ENCODE results near the gene CREB1.

The CREB1 gene

DNA sequence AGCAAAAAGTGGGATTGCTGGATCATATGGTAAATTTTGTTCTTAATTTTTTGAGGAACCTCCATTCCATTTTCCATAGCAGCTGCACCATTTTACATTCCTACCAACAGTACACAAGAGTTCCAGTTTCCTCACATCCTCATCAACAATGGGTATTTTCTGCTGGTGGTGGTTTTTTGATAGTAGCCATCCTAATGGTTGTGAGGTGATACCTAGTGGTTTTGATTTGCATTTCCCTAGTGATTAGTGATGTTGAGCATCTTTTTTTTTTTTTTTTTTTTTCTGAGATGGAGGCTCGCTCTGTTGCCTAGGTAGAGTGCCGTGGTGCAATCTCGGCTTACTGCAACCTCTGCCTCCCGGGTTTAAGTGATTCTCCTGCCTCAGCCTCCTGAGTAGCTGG lies 65.0 kb downstream of the CREB1 start:
- no peak for DNase-seq
- in situ Hi-C loops (cut with MboI; ENCODE audit: low pct_unique_long_range_greater_than_20kb, low sequenced_read_pairs): no loop called here

DNA sequence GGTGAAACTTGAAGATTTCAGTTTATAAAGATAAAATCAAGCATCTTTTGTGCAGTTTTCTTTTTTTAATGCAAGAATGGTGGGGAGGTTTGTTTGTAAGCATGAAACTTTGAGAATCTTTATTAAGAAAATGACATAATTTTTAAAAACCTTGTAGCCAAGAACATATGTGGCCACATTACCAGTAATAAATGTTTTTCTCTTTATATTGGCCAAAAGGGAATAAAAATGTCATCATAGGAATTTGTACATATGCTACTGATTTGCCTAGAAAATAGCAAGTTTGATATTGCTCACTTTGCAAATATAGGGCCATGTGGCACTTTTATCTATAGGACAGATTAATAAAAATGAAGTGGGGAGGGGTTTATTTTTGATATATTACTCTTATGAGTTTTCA lies 69.9 kb downstream of the CREB1 start:
- in situ Hi-C loops (cut with MboI; ENCODE audit: low pct_unique_long_range_greater_than_20kb, low sequenced_read_pairs): no loop called here
- no peak for DNase-seq

DNA sequence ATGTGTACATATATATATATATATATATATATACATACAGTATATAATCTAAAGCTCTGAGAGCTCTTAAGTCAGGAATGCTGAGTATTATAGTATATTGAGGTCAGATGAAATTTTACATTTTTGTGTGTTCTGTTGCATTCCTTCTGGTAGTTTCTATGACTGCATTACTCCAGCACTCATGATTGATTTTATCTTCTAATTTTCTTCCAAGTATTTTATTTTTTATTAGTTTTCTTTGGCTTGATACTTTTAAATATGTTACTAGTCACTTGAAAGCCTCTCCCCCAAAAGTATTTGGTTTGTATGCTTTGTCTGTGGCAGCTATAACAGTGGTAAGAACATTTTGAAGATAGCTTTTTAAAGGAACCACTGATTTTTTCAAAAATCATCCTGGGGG lies 70.5 kb downstream of the CREB1 start:
- DNase-seq: no peak
- in situ Hi-C loops (cut with MboI; ENCODE audit: low pct_unique_long_range_greater_than_20kb, low sequenced_read_pairs): no loop called here

DNA sequence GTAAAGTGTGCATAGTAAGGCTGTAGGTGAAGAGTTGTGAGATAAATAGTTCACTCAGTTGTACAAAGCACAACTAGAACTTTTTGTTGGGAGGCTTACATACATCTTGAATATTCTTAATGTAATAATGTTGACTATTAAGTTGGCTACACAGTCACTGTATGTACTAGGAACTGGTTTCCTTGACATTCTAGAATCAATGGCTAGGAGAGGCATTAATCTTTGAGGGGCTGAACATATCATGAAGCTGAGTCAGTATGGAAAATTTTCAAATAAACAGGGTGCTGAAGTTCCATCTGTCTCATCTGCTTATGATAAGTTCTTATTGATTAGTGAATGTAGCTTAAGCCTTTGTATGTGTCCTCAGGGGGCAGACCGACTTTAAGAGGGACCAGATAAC lies 72.0 kb downstream of the CREB1 start:
- in situ Hi-C loops (cut with MboI; ENCODE audit: low pct_unique_long_range_greater_than_20kb, low sequenced_read_pairs): no loop called here
- DNase-seq: no peak

DNA sequence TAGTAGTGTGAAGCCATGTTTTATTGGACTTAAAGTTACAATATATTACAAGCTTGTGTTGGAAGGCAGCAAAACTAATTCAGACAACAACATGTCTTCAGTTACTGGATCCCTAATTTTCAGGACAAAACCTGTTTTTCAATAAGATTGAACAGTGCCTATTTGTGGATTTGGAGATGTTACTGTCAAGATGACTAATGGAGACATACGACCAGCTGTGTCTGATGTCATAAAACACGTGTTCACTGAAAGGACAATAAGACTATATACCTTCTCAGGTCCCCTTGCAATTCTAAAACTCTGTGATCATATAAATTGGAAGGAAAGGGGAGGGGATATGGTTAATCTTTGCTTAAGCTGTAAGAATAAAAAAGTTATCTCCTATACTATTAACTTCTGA lies 73.7 kb downstream of the CREB1 start:
- in situ Hi-C loops (cut with MboI; ENCODE audit: low pct_unique_long_range_greater_than_20kb, low sequenced_read_pairs): no loop called here
- no peak for DNase-seq

DNA sequence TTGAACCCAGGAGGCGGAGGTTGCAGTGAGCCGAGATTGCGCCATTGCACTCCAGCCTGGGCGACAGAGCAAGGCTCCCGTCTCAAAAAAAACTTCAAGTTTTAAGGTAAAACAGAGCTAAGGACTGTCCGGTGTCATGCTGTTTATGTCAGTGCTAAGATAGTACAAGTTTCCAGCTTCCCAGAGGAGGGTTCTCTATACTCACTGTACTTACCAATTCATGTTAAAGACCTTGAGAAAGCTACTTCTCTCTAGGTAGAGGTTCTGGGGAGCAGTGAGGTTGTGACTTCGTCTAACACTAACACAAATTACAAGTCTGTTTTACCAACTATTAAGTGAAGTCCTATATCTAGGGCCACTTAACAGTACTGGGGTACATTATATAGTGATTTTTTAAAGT lies 76.6 kb downstream of the CREB1 start:
- in situ Hi-C loops (cut with MboI; ENCODE audit: low pct_unique_long_range_greater_than_20kb, low sequenced_read_pairs): no loop called here
- no peak for DNase-seq

DNA sequence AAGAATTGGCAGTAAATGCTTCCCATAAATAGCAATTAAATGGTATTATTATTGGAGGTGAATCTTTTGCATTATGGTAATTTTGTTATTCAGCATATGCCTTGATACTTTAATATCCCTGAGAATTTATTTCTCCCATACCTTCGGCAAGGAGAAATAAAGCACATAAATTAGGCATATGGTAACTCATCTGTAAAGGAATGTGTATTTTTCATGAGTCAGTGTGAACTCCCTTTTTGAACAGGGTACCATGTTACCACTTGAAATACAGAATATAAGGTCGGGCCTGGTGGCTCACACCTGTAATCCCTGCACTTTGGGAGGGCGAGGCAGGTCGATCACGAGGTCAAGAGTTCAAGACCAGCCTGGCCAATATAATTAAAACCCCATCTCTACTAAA lies 77.1 kb downstream of the CREB1 start:
- in situ Hi-C loops (cut with MboI; ENCODE audit: low pct_unique_long_range_greater_than_20kb, low sequenced_read_pairs): no loop called here

DNA sequence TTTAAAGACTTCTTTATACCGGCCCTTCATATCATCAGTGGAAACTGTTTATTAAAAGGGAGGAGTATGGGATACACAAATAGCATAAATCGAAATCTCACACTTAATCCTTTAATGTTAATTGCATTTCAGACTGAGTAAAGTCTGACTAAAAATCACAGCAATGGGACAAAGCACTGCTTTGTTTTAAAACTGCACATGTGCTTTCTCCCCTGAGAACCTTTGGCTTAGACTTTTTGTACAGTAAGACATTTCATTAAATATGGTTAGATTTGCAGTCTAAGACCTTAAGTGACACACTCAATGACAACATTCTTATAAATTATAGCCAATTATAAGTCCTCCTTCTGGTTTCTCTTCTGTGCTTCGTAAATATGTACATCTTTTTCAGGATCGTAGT lies 83.0 kb downstream of the CREB1 start:
- DNase-seq: no peak
- in situ Hi-C loops (cut with MboI; ENCODE audit: low pct_unique_long_range_greater_than_20kb, low sequenced_read_pairs): no loop called here

More for the DNA sequence above, 77.1 kb downstream of the CREB1 start:
- DNase-seq: no peak

DNA sequence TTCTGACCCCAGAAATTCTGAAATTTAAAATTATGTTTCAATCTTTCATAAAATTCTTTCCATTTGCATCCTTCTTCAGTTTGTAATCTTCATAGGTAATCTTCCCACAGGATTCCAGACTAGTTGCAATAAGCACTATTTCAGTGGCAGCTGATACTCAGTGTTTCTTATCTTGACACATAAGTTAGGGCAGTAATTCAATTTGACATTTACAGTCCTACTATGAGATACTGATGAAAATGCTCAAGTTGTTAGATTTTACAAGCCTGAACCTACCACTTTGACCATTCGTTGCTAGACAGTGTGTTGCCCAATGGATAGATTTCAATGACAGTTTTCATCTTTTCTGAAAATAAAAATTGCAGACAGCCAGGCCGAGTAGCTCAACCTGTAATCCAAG lies 85.1 kb downstream of the CREB1 start:
- in situ Hi-C loops (cut with MboI; ENCODE audit: low pct_unique_long_range_greater_than_20kb, low sequenced_read_pairs): no loop called here
- DNase-seq: no peak

DNA sequence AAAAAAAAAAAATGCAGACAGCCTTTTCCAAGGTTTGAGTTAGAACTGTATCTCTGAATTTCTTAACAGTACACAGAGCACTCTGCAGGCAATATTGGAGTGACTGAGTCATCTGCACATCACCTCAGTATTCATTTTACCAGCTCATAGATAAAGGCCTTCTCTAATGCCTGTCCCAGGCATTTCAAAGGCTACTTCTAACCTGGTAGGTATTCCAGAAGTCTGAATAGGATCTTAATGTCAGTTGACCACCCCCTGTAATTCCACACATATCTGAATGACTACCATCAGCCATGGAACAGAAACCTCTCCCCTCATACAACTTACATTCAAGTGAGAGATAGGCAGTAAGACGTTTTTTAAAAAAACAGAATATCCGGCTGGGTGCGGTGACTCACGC lies 86.4 kb downstream of the CREB1 start:
- DNase-seq: no peak
- in situ Hi-C loops (cut with MboI; ENCODE audit: low pct_unique_long_range_greater_than_20kb, low sequenced_read_pairs): no loop called here

DNA sequence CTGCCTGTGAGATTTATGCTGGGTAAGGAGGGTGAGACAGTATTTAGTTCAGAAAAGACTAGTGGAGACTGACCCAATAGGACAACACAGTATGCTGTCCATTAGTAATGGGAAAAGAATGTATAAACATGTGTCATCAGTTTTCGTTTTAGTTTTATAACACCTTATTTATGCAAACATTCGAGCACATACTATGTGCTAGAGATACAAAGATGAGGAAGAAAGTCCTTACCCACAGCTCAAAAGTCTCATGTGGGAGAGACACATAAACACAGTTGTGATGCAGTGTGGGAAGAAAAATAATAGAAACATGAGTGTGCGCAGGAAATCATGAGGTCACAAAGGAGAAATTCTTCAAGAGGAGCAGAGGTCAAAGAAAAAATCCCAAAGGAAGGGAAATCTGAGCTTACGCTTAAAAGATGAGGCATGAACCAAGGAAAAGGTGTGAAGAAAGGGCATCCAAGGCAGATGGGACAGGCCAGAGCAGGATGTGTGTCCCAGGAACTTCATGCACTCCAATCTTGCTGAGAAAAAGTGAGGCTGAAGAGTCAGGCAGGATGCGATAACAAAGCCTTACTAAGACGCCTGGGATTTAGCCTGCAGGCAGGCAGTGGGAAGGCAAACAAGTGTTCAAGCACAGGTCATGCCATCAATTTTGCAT lies 87.4 kb downstream of the CREB1 start:
- DNase-seq: no peak
- in situ Hi-C loops (cut with MboI; ENCODE audit: low pct_unique_long_range_greater_than_20kb, low sequenced_read_pairs): no loop called here

DNA sequence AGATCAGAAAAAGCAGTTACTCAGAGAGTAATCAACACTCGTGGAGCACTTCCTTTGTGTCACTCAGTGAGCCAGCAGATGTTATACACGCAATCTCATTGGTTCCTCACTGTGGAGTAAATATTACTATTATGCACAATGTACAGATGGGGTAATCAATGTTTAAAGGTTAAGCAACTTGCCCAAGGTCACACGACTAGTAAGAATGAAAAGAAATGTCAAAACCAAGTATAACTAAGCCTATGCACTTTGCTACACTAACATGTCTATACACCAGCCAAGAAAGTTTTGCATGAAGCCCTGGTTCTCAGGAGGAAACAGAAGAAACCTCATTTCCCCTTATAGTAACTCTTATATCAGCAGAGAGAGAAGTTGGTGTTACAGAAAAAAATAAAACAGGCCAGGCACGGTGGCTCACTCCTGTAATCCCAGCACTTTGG lies 90.0 kb downstream of the CREB1 start:
- in situ Hi-C loops (cut with MboI; ENCODE audit: low pct_unique_long_range_greater_than_20kb, low sequenced_read_pairs): no loop called here

DNA sequence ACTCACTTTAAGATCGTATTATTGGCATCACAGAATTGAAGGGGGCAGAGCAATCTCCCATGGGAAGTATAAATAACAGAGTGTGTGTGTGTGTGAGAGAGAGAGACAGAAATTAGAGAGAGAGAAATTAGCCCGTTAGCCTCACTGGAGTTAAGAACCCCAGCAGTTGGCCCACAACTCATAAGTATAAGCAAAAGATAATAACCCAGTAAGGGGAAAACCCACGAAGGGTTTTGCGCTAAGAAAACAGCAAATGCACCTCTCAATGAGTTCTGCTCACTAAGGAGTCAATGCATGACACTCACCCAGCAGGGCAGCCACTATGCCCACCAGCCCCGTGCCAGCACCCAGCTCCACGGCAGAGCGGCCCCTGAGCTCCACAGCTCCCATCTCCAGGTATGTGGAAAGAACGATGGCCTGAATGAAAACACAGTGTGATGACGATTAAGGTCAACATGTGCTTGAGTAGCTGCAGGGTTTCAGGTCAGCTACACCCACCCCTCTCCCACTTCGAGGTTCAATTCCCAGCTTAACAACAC lies 91.8 kb downstream of the CREB1 start:
- in situ Hi-C loops (cut with MboI; ENCODE audit: low pct_unique_long_range_greater_than_20kb, low sequenced_read_pairs): no loop called here
- DNase-seq: no peak

More for the DNA sequence above, 90.0 kb downstream of the CREB1 start:
- peak; percentile 79 for DNase-seq

DNA sequence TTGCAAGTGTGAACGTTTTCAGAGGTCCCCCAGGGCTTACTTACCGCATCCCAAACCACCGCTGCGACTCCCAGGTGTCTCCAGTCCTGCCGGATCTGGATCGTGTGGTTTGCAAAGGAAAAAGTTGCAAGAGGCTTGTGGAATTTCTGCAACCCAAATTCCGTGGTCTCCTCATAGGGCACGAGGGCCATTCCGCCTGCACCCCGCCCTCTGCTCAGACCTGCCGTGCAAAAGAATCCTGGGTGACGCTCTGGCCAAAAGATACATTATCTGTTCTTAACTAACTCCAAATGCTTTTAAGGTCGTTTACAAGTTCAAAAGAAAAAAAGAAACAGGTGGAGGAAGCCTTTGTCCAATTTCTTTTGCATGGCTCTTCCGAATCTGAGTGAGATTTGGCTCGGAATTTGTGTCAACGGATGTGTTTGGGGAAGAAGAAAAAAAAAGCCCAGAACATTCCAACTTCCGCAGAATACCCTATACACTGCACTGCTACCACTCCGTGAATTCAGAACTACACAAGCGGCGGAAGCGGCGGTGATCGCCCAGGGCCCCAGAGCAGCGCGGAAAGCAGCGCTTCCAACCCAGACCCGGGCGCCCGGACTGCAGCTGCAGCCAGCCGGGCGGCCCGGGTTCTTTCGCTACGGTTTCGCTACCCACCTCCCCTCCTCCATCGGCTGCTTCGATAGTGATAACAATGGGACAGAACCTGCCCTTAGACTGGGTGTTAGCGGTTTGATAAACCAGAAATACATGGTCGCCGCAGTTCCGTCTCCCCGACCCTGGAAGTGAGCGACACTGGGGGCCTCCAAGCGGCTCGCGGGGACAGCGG lies 94.6 kb downstream of the CREB1 start:
- in situ Hi-C loops (cut with MboI; ENCODE audit: low pct_unique_long_range_greater_than_20kb, low sequenced_read_pairs): loop anchor here (25.0 kb wide), 1 partner anchor 438 kb away; no protein-coding TSS in a partner anchor
- peak; percentile 88 for DNase-seq

DNA sequence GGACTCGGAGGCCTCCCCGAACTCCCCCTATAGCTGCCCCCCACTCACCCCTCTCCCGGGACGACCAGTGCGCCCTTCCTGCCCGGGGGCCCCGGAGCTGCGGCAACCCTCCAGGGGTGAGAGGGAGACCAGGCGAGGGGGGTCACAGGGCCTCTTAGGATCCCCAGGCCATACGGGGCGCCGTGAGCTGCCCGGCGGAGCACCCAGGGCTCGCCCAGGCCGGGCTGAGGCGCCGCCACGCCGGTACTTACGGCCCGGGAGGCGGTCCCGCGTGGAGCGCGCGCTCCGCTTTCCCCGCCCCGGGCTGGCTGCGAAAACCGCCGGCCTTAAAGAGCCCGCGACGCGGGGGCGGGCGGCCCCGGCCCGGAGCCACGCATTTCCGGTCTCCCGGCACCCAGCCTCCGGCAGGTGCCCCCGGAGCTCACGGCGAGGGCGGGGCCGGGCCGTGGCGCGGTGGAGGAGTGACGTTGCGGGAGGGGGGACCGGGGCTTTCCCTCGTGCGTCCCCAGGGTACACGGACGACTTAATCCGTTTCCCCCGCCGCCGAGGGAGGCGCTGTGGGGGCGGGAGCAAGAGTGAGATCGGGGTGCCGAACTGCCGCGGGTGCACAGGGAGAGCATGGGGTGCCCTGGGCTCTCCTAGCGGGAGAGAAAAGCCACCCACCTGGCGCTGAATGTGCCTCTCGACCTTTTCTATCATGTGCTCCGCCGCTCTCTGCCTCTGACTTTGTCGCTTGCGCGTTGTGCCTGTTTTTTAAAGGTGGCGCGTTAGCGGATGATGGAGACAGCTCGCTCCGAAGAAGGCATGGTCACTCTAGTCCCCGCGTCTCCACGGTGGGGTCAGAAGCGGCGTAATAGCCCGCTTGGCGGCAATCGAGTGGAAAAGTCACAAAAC lies 95.5 kb downstream of the CREB1 start, which contains the start of gene METTL21A:
METTL21A (minus strand) TSS at position 381 of the 894 bp plus-strand sequence. CDS start 1,019 bp downstream, outside the sequence.
- peak; percentile 90 for DNase-seq
- in situ Hi-C loops (cut with MboI; ENCODE audit: low pct_unique_long_range_greater_than_20kb, low sequenced_read_pairs): loop anchor here (25.0 kb wide), 1 partner anchor 437 kb away; no protein-coding TSS in a partner anchor

DNA sequence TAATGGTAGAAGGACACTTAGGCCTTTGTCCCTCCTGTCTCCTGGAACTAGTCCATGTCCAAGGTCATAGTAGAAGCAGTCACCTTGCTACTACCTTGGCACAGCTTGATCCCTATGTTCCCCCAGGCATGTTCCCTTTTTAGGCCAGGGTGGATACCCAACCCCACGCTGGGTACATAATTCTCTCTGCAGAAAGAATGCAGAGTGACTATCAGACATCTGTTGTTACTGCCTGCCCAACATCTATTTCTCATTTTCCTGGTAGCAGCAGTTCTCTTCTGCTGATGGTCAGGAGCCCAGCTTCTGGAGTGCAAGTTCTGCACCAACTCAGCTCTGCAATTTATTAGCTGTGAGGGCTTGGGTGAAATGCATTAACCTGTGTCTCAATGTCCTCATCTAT lies 99.8 kb downstream of the CREB1 start:
- no peak for DNase-seq
- in situ Hi-C loops (cut with MboI; ENCODE audit: low pct_unique_long_range_greater_than_20kb, low sequenced_read_pairs): loop anchor here (25.0 kb wide), 1 partner anchor 433 kb away; no protein-coding TSS in a partner anchor

DNA sequence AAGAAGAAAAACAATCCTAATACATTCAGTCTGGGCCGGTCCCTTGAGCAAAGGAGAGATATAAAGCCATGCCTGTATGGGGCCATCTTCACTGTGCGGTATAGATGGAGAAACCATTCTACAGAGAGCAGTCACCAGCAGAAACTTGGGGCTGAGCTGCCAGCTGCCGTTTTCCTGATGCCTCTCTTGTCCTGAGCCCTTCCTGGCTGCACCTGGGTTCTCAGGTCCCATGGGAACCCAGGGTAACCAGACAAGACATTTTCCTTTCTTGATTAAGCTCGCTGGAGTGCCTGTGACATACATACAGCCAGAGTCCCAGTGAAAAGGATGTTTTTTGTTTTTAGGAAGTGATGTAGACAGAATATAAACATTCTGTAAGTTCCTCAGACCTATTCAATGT lies 100.7 kb downstream of the CREB1 start:
- DNase-seq: no peak
- in situ Hi-C loops (cut with MboI; ENCODE audit: low pct_unique_long_range_greater_than_20kb, low sequenced_read_pairs): loop anchor here (25.0 kb wide), 1 partner anchor 432 kb away; no protein-coding TSS in a partner anchor

DNA sequence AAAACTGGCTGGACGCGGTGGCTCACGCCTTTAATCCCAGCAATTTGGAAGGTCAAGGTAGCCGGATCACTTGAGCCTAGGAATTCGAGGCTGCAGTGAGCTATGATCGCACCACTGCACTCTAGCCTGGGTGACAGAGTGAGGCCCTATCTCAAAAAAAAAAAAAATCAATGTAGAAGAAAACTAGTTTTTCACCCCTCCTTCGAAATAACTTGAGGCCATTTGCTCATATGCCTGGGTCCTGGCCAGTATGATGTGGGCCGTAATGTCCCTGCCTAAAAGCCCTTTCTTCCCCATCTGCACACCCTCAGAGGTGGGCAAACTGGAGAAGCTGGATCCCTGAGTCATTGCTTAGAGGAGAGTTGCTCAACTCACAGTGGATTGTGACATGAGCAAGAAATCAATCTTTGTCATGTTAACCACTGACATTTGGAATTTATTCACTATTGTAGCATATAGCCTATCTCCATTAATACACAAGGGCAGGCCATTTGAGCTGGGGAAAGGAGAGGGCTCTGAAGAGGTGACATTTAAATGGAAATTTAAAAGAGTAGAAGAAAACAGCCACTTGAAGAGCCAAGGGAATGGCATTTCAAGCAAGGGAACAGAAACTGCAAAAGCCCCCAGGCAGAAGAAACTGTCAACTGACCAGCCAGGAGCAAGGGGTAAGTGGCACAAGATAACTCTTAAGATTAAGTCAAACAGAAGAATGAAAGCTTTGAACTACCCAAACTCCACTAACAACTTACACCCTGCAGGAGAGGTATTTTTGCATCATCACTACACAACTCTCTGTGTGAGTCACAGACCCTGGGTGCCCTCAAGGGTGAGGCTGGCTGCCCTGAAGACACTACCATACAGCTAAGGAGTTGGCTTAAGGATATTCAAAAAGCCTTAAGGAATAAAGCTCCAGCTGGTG lies 103.1 kb downstream of the CREB1 start:
- in situ Hi-C loops (cut with MboI; ENCODE audit: low pct_unique_long_range_greater_than_20kb, low sequenced_read_pairs): loop anchor here (25.0 kb wide), 1 partner anchor 429 kb away; no protein-coding TSS in a partner anchor
- peak; percentile 40 for DNase-seq

Data from KBM-7 (cell line).